Measurements from ENCODE around the gene ARL16. TPM values are rescaled to one million over a fixed set of nuclear protein-coding genes. Genes with fewer than 3 reads are reported as not detected.

The ARL16 gene
- total RNA-seq, 1 experiment from 2014 or later = 22.4 TPM

Small RNA genes within 50 kb of the gene (small RNA-seq; reads per million reads assigned to genes)
- gene MIR6786 = not detected

Other genes starting within 250 kb of the ARL16 start
- gene ACTG1, start 171.0 kb downstream of the ARL16 start, total RNA-seq (2014; rRNA removed; shearing (Covaris generic); ENCODE audit: low replicate concordance) = 2,634 and 2,913 TPM in 2 replicates
- gene FSCN2, start 155.4 kb downstream of the ARL16 start, total RNA-seq (2014; rRNA removed; shearing (Covaris generic); ENCODE audit: low replicate concordance) = 0.63 and 1.2 TPM in 2 replicates
- gene FAAP100, start 131.4 kb downstream of the ARL16 start, total RNA-seq (2014; rRNA removed; shearing (Covaris generic); ENCODE audit: low replicate concordance) = 14.8 and 30.9 TPM in 2 replicates
- 32.4 and 50.3 TPM in 2 replicates for gene NPLOC4, start 46.7 kb downstream of the ARL16 start, total RNA-seq (2014; rRNA removed; shearing (Covaris generic); ENCODE audit: low replicate concordance)
- 1.5 and 1.7 TPM in 2 replicates for gene TSPAN10, start 46.6 kb downstream of the ARL16 start, total RNA-seq (2014; rRNA removed; shearing (Covaris generic); ENCODE audit: low replicate concordance)
- gene PDE6G, start 27.3 kb downstream of the ARL16 start, total RNA-seq (2014; rRNA removed; shearing (Covaris generic); ENCODE audit: low replicate concordance) = 1.6 and 2.7 TPM in 2 replicates
- gene OXLD1, start 17.2 kb downstream of the ARL16 start, total RNA-seq (2014; rRNA removed; shearing (Covaris generic); ENCODE audit: low replicate concordance) = 78.7 and 122 TPM in 2 replicates
- gene CCDC137, start 17.1 kb downstream of the ARL16 start, total RNA-seq (2014; rRNA removed; shearing (Covaris generic); ENCODE audit: low replicate concordance) = 8.1 and 31.9 TPM in 2 replicates
- gene HGS, start 214 bp upstream of the ARL16 start, total RNA-seq (2014; rRNA removed; shearing (Covaris generic); ENCODE audit: low replicate concordance) = 57.2 and 90.1 TPM in 2 replicates
- gene MRPL12, start 19.6 kb upstream of the ARL16 start, total RNA-seq (2014; rRNA removed; shearing (Covaris generic); ENCODE audit: low replicate concordance) = 13.6 and 39.8 TPM in 2 replicates
- gene SLC25A10, start 28.5 kb upstream of the ARL16 start, total RNA-seq (2014; rRNA removed; shearing (Covaris generic); ENCODE audit: low replicate concordance) = 8.6 and 15.0 TPM in 2 replicates
- gene GCGR, start 120.4 kb upstream of the ARL16 start, total RNA-seq (2014; rRNA removed; shearing (Covaris generic); ENCODE audit: low replicate concordance) = not detected in 2 replicates
- 55.9 and 99.9 TPM in 2 replicates for gene MCRIP1, start 149.5 kb upstream of the ARL16 start, total RNA-seq (2014; rRNA removed; shearing (Covaris generic); ENCODE audit: low replicate concordance)
- 0.25 TPM in 1 of 2 replicates, not detected in the other for gene PPP1R27, start 151.3 kb upstream of the ARL16 start, total RNA-seq (2014; rRNA removed; shearing (Covaris generic); ENCODE audit: low replicate concordance)
- 175 and 263 TPM in 2 replicates for gene P4HB, start 176.7 kb upstream of the ARL16 start, total RNA-seq (2014; rRNA removed; shearing (Covaris generic); ENCODE audit: low replicate concordance)
- gene ARHGDIA, start 187.5 kb upstream of the ARL16 start, total RNA-seq (2014; rRNA removed; shearing (Covaris generic); ENCODE audit: low replicate concordance) = 68.5 and 119 TPM in 2 replicates
- 70.1 and 191 TPM in 2 replicates for gene ALYREF, start 207.8 kb upstream of the ARL16 start, total RNA-seq (2014; rRNA removed; shearing (Covaris generic); ENCODE audit: low replicate concordance)
- gene ANAPC11, start 207.9 kb upstream of the ARL16 start, total RNA-seq (2014; rRNA removed; shearing (Covaris generic); ENCODE audit: low replicate concordance) = 87.1 and 132 TPM in 2 replicates
- 0.07 TPM in 1 of 2 replicates, not detected in the other for gene NPB, start 218.4 kb upstream of the ARL16 start, total RNA-seq (2014; rRNA removed; shearing (Covaris generic); ENCODE audit: low replicate concordance)
- 20.9 and 72.3 TPM in 2 replicates for gene PCYT2, start 227.6 kb upstream of the ARL16 start, total RNA-seq (2014; rRNA removed; shearing (Covaris generic); ENCODE audit: low replicate concordance)
- gene SIRT7, start 234.4 kb upstream of the ARL16 start, total RNA-seq (2014; rRNA removed; shearing (Covaris generic); ENCODE audit: low replicate concordance) = 19.6 and 33.7 TPM in 2 replicates
- gene MAFG, start 243.9 kb upstream of the ARL16 start, total RNA-seq (2014; rRNA removed; shearing (Covaris generic); ENCODE audit: low replicate concordance) = 10.9 and 14.9 TPM in 2 replicates

All from Karpas-422 (cell line).